HPDE6-E6E7 (cell line): ENCODE data around the gene VARS2.
"Not testable (repeated sequence)": the region's sequence is repeated elsewhere in the genome, so short reads cannot be mapped to it uniquely, and the experiment has no call there.

Experiments used
- DNase-seq: peaks from one replicate; pipeline ENCODE4 v3.0.0; 2011; ENCODE audit warnings: missing footprints; ENCODE audit errors: extremely low spot score

Gene VARS2

GRCh38 chr6:30962716-30963115 lies 48.7 kb downstream of the VARS2 start:
- no peak for DNase-seq

- DNase-seq, result no peak
Measured at GRCh38 chr6:30963641-30964040, 49.6 kb downstream of the VARS2 start.

GRCh38 chr6:30964075-30964474 lies 50.0 kb downstream of the VARS2 start:
- no peak for DNase-seq

GRCh38 chr6:30965140-30965601 lies 51.1 kb downstream of the VARS2 start:
- no peak for DNase-seq

- no peak for DNase-seq
Measured at GRCh38 chr6:30966154-30966553, 52.1 kb downstream of the VARS2 start.

- DNase-seq, result not testable (repeated sequence)
Measured at GRCh38 chr6:30969171-30969570, 55.1 kb downstream of the VARS2 start.

GRCh38 chr6:30970946-30971345 lies 56.9 kb downstream of the VARS2 start:
- DNase-seq, result no peak

- no peak for DNase-seq
Measured at GRCh38 chr6:30972816-30973215, 58.8 kb downstream of the VARS2 start.

- no peak for DNase-seq
Measured at GRCh38 chr6:30974490-30975252, 60.6 kb downstream of the VARS2 start.
